SK-N-SH (cell line): Measurements from ENCODE around the gene SNX24. TPM values are rescaled to one million over a fixed set of nuclear protein-coding genes. Genes with fewer than 3 reads are reported as not detected.

Experiments used
- CTCF ChIA-PET: fragments of 300-600, 350-600 bp; formaldehyde crosslinking; extraction: SDS; loops from one replicate; lab custom pipeline; 2021; lab: Yijun Ruan, JAX
- POLR2A ChIA-PET: fragments of 350-600 bp; sonication (Branson Sonifier 250); formaldehyde crosslinking; extraction: SDS; loops from one replicate; lab custom pipeline; 2020; ENCODE audit warnings: antibody characterized with exemption, inconsistent platforms; lab: Yijun Ruan, JAX
- DNase-seq: peaks from one replicate; pipeline ENCODE4 v3.0.0; 2012
- H2AFZ ChIP-seq: fragments of 200-600 bp; sonication (generic); 2 replicates; pipeline ENCODE4 v1.8.1; 2016; ENCODE audit warnings: antibody characterized with exemption, mild to moderate bottlenecking, low read depth
- H3F3A ChIP-seq: fragments of 200-600 bp; sonication (generic); replicated peaks from 2 replicates; pipeline ENCODE3; 2016; ENCODE audit warnings: antibody characterized with exemption, mild to moderate bottlenecking; ENCODE audit not compliant: insufficient read depth
- H3K27ac ChIP-seq, 2 experiments: fragments of 200-500 bp in 1 of 2; fragments of 200-600 bp in 1 of 2; sonication (Bioruptor generic) in 1 of 2; sonication (generic), shearing (Covaris generic) in 1 of 2; 2 replicates each; pipeline versions ENCODE4 v1.5.1 to v1.6.1; 2014 to 2016; ENCODE audit warnings: low read depth in 2 of 2, inconsistent platforms in 1 of 2, low read length in 1 of 2, mild to moderate bottlenecking in 1 of 2, mixed read lengths in 1 of 2
- H3K27me3 ChIP-seq: fragments of 200-600 bp; sonication (generic), shearing (Covaris generic); 2 replicates; pipeline ENCODE4 v1.6.1; 2016; ENCODE audit warnings: mixed run types; ENCODE audit not compliant: insufficient read depth
- H3K36me3 ChIP-seq, 2 experiments: fragments of 200-500 bp in 1 of 2; fragments of 200-600 bp in 1 of 2; sonication (Bioruptor generic) in 1 of 2; sonication (generic) in 1 of 2; replicated peaks in 1 of 2; 2 replicates each; pipeline versions ENCODE3 to v1.5.1; 2014 to 2016; ENCODE audit warnings: low read length in 1 of 2, mild to moderate bottlenecking in 1 of 2; ENCODE audit not compliant: insufficient read depth in 2 of 2, control insufficient read depth in 1 of 2
- H3K4me1 ChIP-seq, 2 experiments: fragments of 200-500 bp in 1 of 2; fragments of 200-600 bp in 1 of 2; sonication (Bioruptor generic) in 1 of 2; sonication (generic), shearing (Covaris generic) in 1 of 2; 2 replicates each; pipeline versions ENCODE4 v1.5.1 to v1.6.1; 2014 to 2016; ENCODE audit warnings: low read depth in 1 of 2, low read length in 1 of 2, mixed run types in 1 of 2; ENCODE audit not compliant: insufficient read depth in 2 of 2, control insufficient read depth in 1 of 2
- H3K4me2 ChIP-seq: fragments of 200-600 bp; sonication (generic), shearing (Covaris generic); 2 replicates; pipeline ENCODE4 v1.6.1; 2017; ENCODE audit warnings: mixed run types
- H3K4me3 ChIP-seq, 2 experiments: fragments of 200-500 bp in 1 of 2; fragments of 200-600 bp in 1 of 2; sonication (Bioruptor generic) in 1 of 2; sonication (generic), shearing (Covaris generic) in 1 of 2; 2 replicates each; pipeline versions ENCODE4 v1.5.1 to v1.8.1; 2014 to 2016; ENCODE audit warnings: low read depth in 2 of 2, inconsistent platforms in 1 of 2, low read length in 1 of 2, mild to moderate bottlenecking in 1 of 2, mixed read lengths in 1 of 2, moderate library complexity in 1 of 2
- H3K79me2 ChIP-seq: fragments of 200-600 bp; sonication (generic); 2 replicates; pipeline ENCODE4 v1.8.1; 2017; ENCODE audit warnings: mild to moderate bottlenecking; ENCODE audit not compliant: insufficient read depth
- H3K9ac ChIP-seq: fragments of 200-600 bp; sonication (generic); 2 replicates; pipeline ENCODE4 v1.6.1; 2017; ENCODE audit warnings: mixed run types
- H3K9me2 ChIP-seq: fragments of 200-600 bp; sonication (generic); 2 replicates; pipeline ENCODE4 v1.6.1; 2017; ENCODE audit warnings: mixed run types
- H3K9me3 ChIP-seq: fragments of 200-600 bp; sonication (generic); 2 replicates; pipeline ENCODE4 v1.6.1; 2017; ENCODE audit warnings: mixed run types, mild to moderate bottlenecking, moderate library complexity
- H4K20me1 ChIP-seq: fragments of 200-600 bp; sonication (generic); 2 replicates; pipeline ENCODE4 v1.6.1; 2017; ENCODE audit warnings: mild to moderate bottlenecking, mixed run types; ENCODE audit not compliant: insufficient read depth
- EP300 ChIP-seq, 2 experiments: IDR thresholded peaks; 2 replicates each; pipeline versions ENCODE4 v1.4.0 to v1.6.1; 2012; ENCODE audit warnings: borderline replicate concordance in 1 of 2, low read depth in 1 of 2, low read length in 1 of 2
- FOSL2 ChIP-seq: IDR thresholded peaks from 2 replicates; pipeline ENCODE4 v1.4.0; 2012; ENCODE audit warnings: low read depth, mild to moderate bottlenecking, moderate library complexity, borderline replicate concordance
- GABPA ChIP-seq: IDR thresholded peaks from 2 replicates; pipeline ENCODE4 v1.4.0; 2012; ENCODE audit warnings: low read depth, mild to moderate bottlenecking
- GATA2 ChIP-seq: sonication (generic); formaldehyde crosslinking; IDR thresholded peaks from 2 replicates; pipeline ENCODE4 v1.5.0; 2020; ENCODE audit warnings: mild to moderate bottlenecking, missing genetic modification reagents
- IRF3 ChIP-seq: fragments of 150-350 bp; IDR thresholded peaks from 2 replicates; pipeline ENCODE4 v1.6.1; 2016; ENCODE audit warnings: mild to moderate bottlenecking, low read depth, low read length
- JUND ChIP-seq: IDR thresholded peaks from 2 replicates; pipeline ENCODE4 v1.4.0; 2012
- MEF2A ChIP-seq: IDR thresholded peaks from 2 replicates; pipeline ENCODE4 v1.4.0; 2012; ENCODE audit warnings: low read depth, borderline replicate concordance
- MXI1 ChIP-seq: IDR thresholded peaks from 2 replicates; pipeline ENCODE4 v1.6.1; 2012; ENCODE audit warnings: mild to moderate bottlenecking, low read depth, low read length, improper control_type of control experiment
- NRF1 ChIP-seq: IDR thresholded peaks from 2 replicates; pipeline ENCODE4 v1.6.1; 2012; ENCODE audit warnings: low read depth, mild to moderate bottlenecking, low read length
- POLR2AphosphoS5 ChIP-seq: IDR thresholded peaks from 2 replicates; pipeline ENCODE4 v1.6.1; 2012; ENCODE audit warnings: low read depth, low read length
- REST ChIP-seq: IDR thresholded peaks from 2 replicates; pipeline ENCODE4 v1.6.1; 2012; ENCODE audit warnings: mild to moderate bottlenecking, low read depth, low read length, moderate library complexity
- RFX5 ChIP-seq: IDR thresholded peaks from 2 replicates; pipeline ENCODE4 v1.6.1; 2012; ENCODE audit warnings: mild to moderate bottlenecking, improper control_type of control experiment, low read length
- SIN3A ChIP-seq: IDR thresholded peaks from 2 replicates; pipeline ENCODE4 v1.6.1; 2012; ENCODE audit warnings: low read depth, mild to moderate bottlenecking, low read length, moderate library complexity, borderline replicate concordance
- SMC3 ChIP-seq: IDR thresholded peaks from 2 replicates; pipeline ENCODE4 v1.6.1; 2012; ENCODE audit warnings: low read depth, low read length, improper control_type of control experiment
- TAF1 ChIP-seq: IDR thresholded peaks from 2 replicates; pipeline ENCODE4 v1.6.1; 2012; ENCODE audit warnings: low read depth, mild to moderate bottlenecking, low read length, moderate library complexity, borderline replicate concordance
- TCF12 ChIP-seq: IDR thresholded peaks from 2 replicates; pipeline ENCODE4 v1.4.0; 2012
- TEAD4 ChIP-seq: IDR thresholded peaks from 2 replicates; pipeline ENCODE4 v1.4.0; 2012; ENCODE audit warnings: mild to moderate bottlenecking, borderline replicate concordance; ENCODE audit not compliant: insufficient read depth
- ZBTB33 ChIP-seq: IDR thresholded peaks from 2 replicates; pipeline ENCODE4 v1.4.0; 2012; ENCODE audit warnings: low read depth, borderline replicate concordance
- WGBS: methylation state at CpG from one replicate; pipeline ENCODE4 v1.1.6; 2017; ENCODE audit warnings: low lambda C conversion rate; 5-methylcytosine and 5-hydroxymethylcytosine counted together
- polyA plus RNA-seq, 3 experiments: library from polyadenylated mRNA; depleted of rRNA; stranded (reverse); fragments of >200 nt; gene quantifications; 2 replicates each; pipeline ENCODE4 v1.2.3, GENCODE V29; 2012
- TF ChIP-seq, protein P1 (sequence below): fragments of 150-350 bp; IDR thresholded peaks from 2 replicates; pipeline ENCODE4 v1.6.1; 2017; ENCODE audit warnings: antibody characterized with exemption, low read length, low read depth, borderline replicate concordance
- TF ChIP-seq, protein P2 (sequence below): IDR thresholded peaks from 2 replicates; pipeline ENCODE4; 2012

SNX24 gene, protein sequence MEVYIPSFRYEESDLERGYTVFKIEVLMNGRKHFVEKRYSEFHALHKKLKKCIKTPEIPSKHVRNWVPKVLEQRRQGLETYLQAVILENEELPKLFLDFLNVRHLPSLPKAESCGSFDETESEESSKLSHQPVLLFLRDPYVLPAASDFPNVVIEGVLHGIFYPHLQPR
- polyA plus RNA-seq (2012; rRNA removed), result 8.2 and 9.9 TPM in 2 replicates
- 13.6 and 18.0 TPM in 2 replicates for polyA plus RNA-seq (2012; cell fraction: cytosol; rRNA removed)
- 7.9 and 13.1 TPM in 2 replicates for polyA plus RNA-seq (2012; cell fraction: nucleus; rRNA removed)

GRCh38 chr5:122845229-122846050 lies at the start of gene SNX24:
Gene SNX24 (plus strand): TSS chr5:122845613. CDS start chr5:122845634, 21 bp downstream.
- Histone ChIP-seq H3K9me3 (no peaks in the 10 kb centered on the region), H3K4me1 (peaks cover 7% of the 10 kb centered on the region in 2 experiments; a peak in 3 of 4 replicates), H3K4me3 (peak within 1 kb of the TSS; percentile 86 to 90), H3K4me2 (peak within 1 kb of the TSS; percentile 75), H3K27me3 (no peaks in the 10 kb centered on the region), H3K36me3 (no peaks in the 10 kb centered on the region), H3K9ac (peak within 1 kb of the TSS; percentile 83), H3K9me2 (no peaks in the 10 kb centered on the region), H2AFZ (peak within 1 kb of the TSS; percentile 96), H3K79me2 (peaks cover 44% of the 10 kb centered on the region), H3F3A (peaks cover 5% of the 10 kb centered on the region), H3K27ac (peak within 1 kb of the TSS; percentile 79 to 93), H4K20me1 (no peaks in the 10 kb centered on the region)
- POLR2A ChIA-PET, result interaction anchor here (0.6 to 0.9 kb wide), 4 partner anchors 54 to 252 kb away, joined by 3 read pairs; no protein-coding TSS in a partner anchor
- DNase-seq, result peak; percentile 95
- CTCF ChIA-PET, result interaction anchor here (0.6 to 1.4 kb wide), 6 partner anchors 19 to 500 kb away, joined by 3 to 4 read pairs (median 3); no protein-coding TSS in a partner anchor
- 2% methylated on average over 50 of the region's 92 CpGs for WGBS
- TF ChIP-seq GATA2 (CRISPR knock-in tag) (no peak), POLR2AphosphoS5 (peak; percentile 72), SIN3A (peak; percentile 45; the same call in 1 of the 2 replicates), GABPA (0 out of 2 replicates have a peak, but pooled peaks have one; percentile 9), TEAD4 (0 out of 2 replicates have a peak, but pooled peaks have one; percentile 6), TCF12 (no peak), FOSL2 (no peak), ZBTB33 (no peak), TAF1 (0 out of 2 replicates have a peak, but pooled peaks have one; percentile 22), IRF3 (no peak), EP300 (IDR thresholded peaks at IDR 0.05; ENCODE audit: borderline replicate concordance in 1 of 2, low read depth in 1 of 2, low read length in 1 of 2) (no peak), MEF2A (no peak), NRF1 (no peak), JUND (no peak), MXI1 (0 out of 2 replicates have a peak, but pooled peaks have one; percentile 23), REST (no peak), SMC3 (no peak; the same call in 1 of the 2 replicates), RFX5 (no peak)
- TF ChIP-seq, protein P1, sequence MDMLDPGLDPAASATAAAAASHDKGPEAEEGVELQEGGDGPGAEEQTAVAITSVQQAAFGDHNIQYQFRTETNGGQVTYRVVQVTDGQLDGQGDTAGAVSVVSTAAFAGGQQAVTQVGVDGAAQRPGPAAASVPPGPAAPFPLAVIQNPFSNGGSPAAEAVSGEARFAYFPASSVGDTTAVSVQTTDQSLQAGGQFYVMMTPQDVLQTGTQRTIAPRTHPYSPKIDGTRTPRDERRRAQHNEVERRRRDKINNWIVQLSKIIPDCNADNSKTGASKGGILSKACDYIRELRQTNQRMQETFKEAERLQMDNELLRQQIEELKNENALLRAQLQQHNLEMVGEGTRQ, result no peak
- TF ChIP-seq, protein P2, sequence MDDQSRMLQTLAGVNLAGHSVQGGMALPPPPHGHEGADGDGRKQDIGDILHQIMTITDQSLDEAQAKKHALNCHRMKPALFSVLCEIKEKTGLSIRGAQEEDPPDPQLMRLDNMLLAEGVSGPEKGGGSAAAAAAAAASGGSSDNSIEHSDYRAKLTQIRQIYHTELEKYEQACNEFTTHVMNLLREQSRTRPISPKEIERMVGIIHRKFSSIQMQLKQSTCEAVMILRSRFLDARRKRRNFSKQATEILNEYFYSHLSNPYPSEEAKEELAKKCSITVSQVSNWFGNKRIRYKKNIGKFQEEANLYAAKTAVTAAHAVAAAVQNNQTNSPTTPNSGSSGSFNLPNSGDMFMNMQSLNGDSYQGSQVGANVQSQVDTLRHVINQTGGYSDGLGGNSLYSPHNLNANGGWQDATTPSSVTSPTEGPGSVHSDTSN, result 0 out of 2 replicates have a peak, but pooled peaks have one; percentile 13
